HG03571 (cell line): ENCODE measurements around the gene G6PC2.
"Not testable (repeated sequence)": the region's sequence is repeated elsewhere in the genome, so short reads cannot be mapped to it uniquely, and the experiment has no call there.

Source experiments
- ATAC-seq: cut with Tn5 transposase; IDR thresholded peaks from one replicate; pipeline ENCODE4 v1.9.1; 2021; ENCODE audit not compliant: unreplicated experiment

G6PC2 gene, protein sequence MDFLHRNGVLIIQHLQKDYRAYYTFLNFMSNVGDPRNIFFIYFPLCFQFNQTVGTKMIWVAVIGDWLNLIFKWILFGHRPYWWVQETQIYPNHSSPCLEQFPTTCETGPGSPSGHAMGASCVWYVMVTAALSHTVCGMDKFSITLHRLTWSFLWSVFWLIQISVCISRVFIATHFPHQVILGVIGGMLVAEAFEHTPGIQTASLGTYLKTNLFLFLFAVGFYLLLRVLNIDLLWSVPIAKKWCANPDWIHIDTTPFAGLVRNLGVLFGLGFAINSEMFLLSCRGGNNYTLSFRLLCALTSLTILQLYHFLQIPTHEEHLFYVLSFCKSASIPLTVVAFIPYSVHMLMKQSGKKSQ

DNA sequence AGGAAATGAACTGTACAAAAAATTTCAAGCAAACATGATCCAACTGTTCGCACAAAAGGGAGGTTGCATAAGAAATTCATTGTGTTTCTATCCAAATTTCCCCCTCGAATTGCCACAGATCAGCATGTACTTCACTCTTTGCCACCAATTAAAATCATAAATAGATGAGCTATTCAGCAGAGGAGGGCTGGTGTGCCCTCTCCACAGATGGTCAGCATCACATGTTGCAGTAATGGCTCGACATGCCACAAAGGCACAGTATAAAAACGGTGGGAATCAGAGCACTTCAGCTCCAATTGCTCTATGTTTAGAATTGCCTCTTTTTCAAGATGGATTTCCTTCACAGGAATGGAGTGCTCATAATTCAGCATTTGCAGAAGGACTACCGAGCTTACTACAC is at the start of gene G6PC2:
G6PC2 (plus strand) TSS at position 289 of the 400 bp plus-strand sequence; CDS start at position 330, 41 bp downstream.
- no peak for ATAC-seq

DNA sequence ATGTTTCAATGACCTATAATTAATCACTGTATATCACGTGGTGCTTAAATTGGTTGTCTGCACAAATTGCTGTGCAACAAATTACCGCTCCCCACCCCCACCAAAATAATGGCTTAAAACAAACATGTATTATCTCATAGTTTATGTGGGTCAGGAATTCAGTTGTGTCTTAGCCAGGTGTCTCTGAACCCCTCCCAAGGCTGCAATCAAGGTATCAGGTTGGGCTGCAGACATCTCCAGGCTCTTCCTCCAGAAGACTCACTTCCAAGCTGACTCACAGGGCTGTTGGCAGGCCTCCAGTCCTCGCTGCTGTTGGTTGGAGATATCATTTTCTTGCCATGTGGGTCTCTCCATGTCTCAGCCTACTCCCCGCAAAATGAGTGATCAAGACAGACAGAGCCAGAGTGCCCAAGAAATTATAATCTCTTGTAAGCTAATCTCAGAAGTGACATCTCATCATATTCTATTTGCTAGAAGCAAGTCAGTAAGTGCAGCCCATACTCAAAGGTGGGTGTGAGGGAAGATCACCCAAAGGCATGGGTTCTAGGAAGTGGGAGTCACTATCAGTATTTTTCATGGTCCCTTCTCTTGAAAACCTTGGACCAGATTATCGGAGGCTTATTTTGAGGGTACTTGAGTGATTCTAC is 49.3 kb upstream of the G6PC2 start:
- ATAC-seq: no peak

- no peak for ATAC-seq
These were observed 48.6 kb upstream of the G6PC2 start for GRCh38 chr2:168852481-168852880.

DNA sequence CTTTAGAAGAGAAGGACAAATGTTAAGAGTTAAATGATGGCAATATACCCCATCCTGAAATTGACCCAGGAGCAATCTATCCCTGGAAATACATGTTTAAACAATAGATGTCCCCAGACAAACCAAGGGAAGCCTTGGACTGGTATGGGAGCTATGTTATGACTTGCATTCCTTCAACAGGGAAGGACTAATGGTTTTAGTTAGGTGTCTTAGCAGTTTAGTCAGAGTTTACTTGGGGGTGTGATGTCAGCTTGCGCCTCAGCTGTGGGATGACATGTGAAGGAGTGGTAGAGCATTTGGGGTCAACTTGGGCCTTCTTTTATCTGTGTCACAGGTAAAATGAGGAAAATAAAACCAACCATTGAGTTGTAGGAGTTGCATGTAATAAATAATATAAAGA is 47.6 kb upstream of the G6PC2 start:
- ATAC-seq: no peak

GRCh38 chr2:168854651-168855050 is 46.4 kb upstream of the G6PC2 start:
- no peak for ATAC-seq

GRCh38 chr2:168855601-168856000 is 45.5 kb upstream of the G6PC2 start:
- ATAC-seq: no peak

DNA sequence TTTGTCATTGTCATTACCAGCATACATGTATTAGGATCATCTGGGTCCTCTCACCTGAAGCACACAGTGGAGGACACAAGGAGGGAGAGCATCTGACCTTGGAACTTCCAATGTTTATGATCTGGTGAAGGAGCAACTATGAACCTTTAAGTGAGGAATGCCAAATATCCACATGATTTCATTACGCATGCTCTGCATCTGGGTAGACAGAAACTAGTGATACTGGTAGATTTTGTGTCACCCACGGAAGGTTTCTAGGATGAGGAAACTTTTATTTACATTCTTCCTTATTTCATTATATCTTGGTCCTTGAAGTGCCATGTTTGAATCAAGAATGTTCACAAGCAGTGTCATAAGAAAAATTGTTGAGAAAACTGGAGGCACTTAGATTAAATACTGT is 42.9 kb upstream of the G6PC2 start:
- ATAC-seq: no peak

DNA sequence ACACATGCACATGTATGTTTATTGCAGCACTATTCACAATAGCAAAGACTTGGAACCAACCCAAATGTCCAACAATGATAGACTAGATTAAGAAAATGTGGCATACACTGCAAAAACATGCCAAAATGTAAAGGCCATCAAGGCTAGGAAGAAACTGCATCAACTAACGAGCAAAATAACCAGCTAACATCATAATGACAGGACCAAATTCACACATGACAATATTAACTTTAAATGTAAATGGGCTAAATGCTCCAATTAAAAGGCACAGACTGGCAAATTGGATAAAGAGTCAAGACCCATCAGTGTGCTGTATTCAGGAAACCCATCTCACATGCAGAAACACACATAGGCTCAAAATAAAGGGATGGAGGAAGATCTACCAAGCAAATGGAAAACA is 33.9 kb upstream of the G6PC2 start:
- not testable (repeated sequence) for ATAC-seq

- ATAC-seq: not testable (repeated sequence)
These were observed 30.7 kb upstream of the G6PC2 start for GRCh38 chr2:168870369-168870768.

DNA sequence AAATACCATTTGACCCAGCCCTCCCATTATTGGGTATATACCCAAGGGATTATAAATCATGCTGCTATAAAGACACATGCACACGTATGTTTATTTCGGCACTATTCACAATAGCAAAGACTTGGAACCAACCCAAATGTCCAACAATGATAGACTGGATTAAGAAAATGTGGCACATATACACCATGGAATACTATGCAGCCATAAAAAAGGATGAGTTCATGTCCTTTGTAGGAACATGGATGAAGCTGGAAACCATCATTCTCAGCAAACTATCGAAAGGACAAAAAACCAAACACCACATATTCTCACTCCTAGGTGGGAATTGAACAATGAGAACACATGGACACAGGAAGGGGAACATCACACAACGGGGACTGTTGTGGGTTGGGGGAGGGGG is 30.3 kb upstream of the G6PC2 start:
- not testable (repeated sequence) for ATAC-seq

- ATAC-seq: no peak
These were observed 26.6 kb upstream of the G6PC2 start for GRCh38 chr2:168874368-168875054.

- ATAC-seq: not testable (repeated sequence)
These were observed 18.9 kb upstream of the G6PC2 start for GRCh38 chr2:168882163-168882562.

GRCh38 chr2:168884975-168885374 is 16.1 kb upstream of the G6PC2 start:
- no peak for ATAC-seq

DNA sequence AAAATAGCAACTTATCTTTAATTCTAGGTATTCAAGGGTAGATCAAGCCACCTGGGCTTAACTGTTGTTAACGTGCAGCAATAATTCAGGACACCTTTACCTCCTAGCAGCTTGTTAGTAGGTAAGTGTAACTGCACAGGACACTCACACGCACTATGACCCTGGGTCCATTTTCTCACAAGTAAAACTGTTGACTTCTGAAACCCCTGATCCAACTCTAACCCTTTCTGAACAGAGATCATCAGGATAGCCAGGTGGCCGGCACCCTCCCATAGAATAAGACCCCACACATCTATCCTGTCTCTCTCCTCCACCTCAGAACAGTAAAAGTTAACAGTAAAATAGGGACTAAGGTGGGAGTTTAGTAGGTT is 11.5 kb upstream of the G6PC2 start:
- no peak for ATAC-seq

DNA sequence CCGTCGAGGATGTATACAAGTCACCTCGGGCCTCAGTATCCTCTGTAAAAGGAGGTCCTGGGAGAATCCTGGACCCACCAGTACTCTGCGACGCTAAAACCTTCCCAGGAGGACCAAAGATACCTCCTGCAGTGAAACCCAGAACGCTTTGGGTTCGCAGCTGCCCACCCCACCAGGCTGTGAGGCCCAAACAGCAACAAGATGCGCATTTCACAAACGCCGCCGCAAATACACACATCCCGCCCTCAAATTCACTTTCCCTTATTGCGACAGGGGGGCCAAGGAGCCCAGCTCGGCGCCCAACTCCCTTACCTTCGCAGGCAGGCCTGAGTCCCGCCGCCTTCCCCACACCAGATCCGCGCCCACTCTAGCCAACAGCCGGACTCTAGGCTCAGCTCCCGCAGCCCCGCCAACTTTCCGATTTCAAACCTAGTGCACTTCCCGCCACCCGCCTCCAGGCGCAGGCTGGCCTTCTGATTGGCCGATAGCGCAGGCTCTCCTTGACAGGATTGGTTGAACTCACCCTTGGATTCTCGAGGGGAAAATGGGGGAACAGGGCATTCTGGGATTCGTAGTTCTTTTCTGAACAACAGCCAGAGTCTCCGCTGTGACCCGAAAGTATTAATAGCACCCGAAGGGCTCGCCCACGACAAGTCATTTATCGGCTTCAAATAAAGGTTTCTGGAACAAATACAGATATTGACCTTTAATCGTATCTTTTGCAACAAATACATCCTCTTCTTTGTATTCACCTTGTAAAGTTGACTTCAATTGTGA is 10.9 kb upstream of the G6PC2 start, which contains the start of gene SPC25:
SPC25 (minus strand) TSS at position 425 of the 777 bp plus-strand sequence. CDS start 911 bp downstream, outside the sequence.
- ATAC-seq: peak; percentile 99

DNA sequence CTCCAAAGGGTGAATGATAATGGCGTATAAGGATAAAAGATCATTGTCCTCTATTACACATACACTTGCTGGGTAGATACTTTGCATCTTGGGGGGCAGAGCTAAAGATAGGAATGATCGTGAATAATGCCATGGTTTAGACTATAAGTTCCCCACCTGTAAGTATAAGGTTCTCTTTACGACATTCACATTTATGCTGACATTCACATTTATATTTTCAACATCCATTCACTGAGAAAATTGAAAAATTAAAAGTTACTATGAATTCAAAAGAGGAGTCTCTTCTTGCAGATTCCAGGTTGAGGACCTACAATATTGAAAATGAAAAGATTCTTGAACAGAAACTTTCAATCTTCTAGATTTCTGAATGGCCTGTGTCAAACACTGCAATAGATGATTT is 8.8 kb upstream of the G6PC2 start:
- no peak for ATAC-seq

DNA sequence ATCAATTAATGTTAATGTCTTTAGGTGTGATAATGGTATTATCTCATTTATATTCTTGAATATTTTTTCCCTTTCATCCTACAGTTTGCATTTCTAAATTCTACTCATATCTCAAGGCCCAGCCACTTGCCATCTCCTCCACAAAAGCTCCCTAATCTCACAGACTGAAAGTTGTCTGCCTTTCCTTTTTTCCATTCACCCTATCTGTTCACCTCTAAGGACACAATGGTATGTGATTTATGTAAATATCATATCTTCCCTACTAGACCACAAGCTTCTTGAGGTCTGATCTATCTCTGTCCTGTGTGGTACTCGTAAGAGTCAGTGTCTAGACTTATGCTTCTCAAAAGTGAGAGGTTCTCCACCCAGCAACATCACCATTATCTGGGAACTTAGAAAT is 7.0 kb upstream of the G6PC2 start:
- ATAC-seq: no peak

DNA sequence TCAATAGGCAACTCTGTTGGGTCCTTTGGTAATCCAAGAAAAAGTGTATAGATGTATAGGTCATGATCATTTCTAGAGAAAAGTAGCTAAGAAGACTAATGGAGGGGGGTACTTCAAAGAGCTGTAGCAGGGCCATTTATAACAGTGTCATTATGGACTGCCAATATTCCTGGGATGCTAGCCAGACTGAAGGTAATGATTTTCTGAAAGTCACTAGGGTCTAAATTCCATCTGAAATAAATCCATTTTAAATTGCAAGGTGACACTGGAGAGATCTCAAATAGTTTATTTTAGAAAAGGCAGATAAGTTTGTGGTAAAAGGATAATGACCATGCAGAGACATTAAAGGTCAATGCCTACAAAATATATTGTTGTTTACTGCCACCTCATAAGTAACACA is 6.4 kb upstream of the G6PC2 start:
- no peak for ATAC-seq

DNA sequence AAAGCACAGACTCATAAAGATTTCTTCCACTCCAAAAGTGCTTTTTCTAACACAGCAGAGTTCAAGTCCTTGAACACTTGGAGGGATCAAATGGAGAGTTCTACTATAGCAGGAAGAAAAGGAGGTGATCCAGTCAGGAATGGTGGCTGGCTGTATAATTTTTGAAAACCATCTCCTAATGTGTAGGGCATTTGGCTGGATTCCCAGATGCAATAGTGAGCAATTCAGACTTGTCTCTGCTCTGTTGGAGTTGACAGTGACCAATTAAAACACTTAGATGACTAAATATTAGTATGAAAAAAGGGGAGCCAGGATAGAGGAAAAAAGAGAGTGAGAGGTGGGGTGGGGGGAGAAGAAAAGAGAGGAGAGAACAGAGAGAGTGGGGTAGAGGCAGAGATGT is 5.3 kb upstream of the G6PC2 start:
- ATAC-seq: no peak

DNA sequence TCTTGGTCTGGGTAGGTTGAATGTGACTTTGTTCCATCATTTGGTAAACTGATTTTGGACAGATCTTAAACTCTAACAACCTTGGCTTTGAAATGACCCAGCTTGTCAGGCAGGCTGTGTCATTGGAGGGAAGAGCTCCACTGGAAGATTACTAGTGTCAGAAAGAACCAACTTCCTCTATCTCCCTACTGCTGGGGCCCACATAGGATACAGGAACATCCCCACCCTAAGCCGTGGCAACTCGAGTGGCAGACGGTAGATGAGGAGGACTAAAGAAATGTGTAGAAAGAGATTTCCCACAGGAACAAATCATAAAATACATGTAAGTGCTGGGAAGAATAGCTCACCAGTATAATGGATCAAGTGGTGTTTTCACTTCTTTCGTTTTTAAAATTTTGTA is 4.3 kb upstream of the G6PC2 start:
- no peak for ATAC-seq

DNA sequence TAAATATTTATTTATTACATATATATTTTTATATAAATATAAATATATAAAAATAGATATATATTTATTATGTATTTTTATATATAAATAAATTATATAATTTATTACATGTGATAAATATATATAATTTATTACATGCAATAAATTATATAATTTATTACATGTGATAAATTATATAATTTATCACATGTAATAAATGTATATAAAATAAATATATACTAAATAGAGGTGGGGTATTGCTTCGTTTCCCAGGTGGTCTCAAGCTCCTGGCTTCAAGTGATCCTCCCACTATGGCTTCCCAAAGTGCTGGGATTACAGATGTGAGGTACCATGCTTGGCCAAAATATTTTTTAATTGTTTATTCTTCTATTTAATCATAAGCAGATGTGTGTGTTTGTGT is 3.6 kb upstream of the G6PC2 start:
- no peak for ATAC-seq
